GM23248 (cell line): ENCODE measurements around the gene TRIM52.

Experiments
- EZH2 ChIP-seq: fragments of 200-600 bp; sonication (generic); IDR thresholded peaks from 2 replicates; pipeline ENCODE4 v1.6.1; 2018; ENCODE audit warnings: antibody characterized with exemption, mild to moderate bottlenecking; ENCODE audit not compliant: insufficient read depth, poor library complexity, severe bottlenecking
- EZH2phosphoT487 ChIP-seq: fragments of 200-600 bp; sonication (generic); IDR thresholded peaks from 2 replicates; pipeline ENCODE4 v1.6.1; 2018; ENCODE audit warnings: antibody characterized with exemption, moderate library complexity, mild to moderate bottlenecking, low read depth; ENCODE audit not compliant: insufficient read depth

- TF ChIP-seq EZH2phosphoT487: no peak
- no peak for TF ChIP-seq EZH2
Measured at GRCh38 chr5:181281984-181282316, 21.0 kb upstream of the TRIM52 start.
